Colonic mucosa (tissue), 4 donors: ENCODE data around the gene CFAP43. TPM values are rescaled to one million over a fixed set of nuclear protein-coding genes. Genes with fewer than 3 reads are reported as not detected.

ENCODE experiments used
- DNase-seq: peaks from one replicate; pipeline ENCODE4 v3.0.0-alpha.2; 2020
- H3K27ac ChIP-seq: fragments of 200-600 bp; one replicate; pipeline ENCODE4 v1.8.0; 2021
- H3K27me3 ChIP-seq: fragments of 200-600 bp; one replicate; pipeline ENCODE4 v1.8.0; 2021
- H3K36me3 ChIP-seq: fragments of 200-600 bp; one replicate; pipeline ENCODE4 v1.8.0; 2021
- H3K4me1 ChIP-seq: fragments of 200-600 bp; one replicate; pipeline ENCODE4 v1.8.0; 2021; ENCODE audit warnings: mild to moderate bottlenecking
- H3K4me3 ChIP-seq: fragments of 200-600 bp; one replicate; pipeline ENCODE4 v1.8.0; 2021
- H3K9ac ChIP-seq, 2 donors: one replicate each; pipeline ENCODE4 v1.7.0; 2013; ENCODE audit warnings: control low read depth in 2 of 2, low read depth in 2 of 2, low read length in 2 of 2
- H3K9me3 ChIP-seq: fragments of 200-600 bp; one replicate; pipeline ENCODE4 v1.8.0; 2021
- CTCF ChIP-seq: fragments of 200-600 bp; IDR thresholded peaks from one replicate; pipeline ENCODE4 v1.8.0; 2022; ENCODE audit warnings: antibody characterized with exemption, mild to moderate bottlenecking
- intact Hi-C: fragments of 100-400 bp; cut with DNase I; formaldehyde crosslinking; loops from one replicate; pipeline ENCODE4 v1.14.1; 2022
- total RNA-seq, 2 donors: library from RNA; stranded (reverse); fragmentation: NEBNext Ultra II Directional in 1 of 2; extraction: Animal tissue kit (Norgen Biotek cat#: 25700) in 1 of 2; gene quantifications; one replicate each; pipeline ENCODE4 v1.2.1, GENCODE V29; 2021
- donor health status: healthy.
- donor health status: DM: no; HTN: no; CAD: no.
- donor health status: DM: no; HTN: no; CAD: no.

The CFAP43 gene
- total RNA-seq, 2 donors from 2014 or later = 0.16 to 0.49 TPM

- DNase-seq = no peak
- TF ChIP-seq CTCF = no peak
- no peaks in the 10 kb centered on the region for H3K36me3 ChIP-seq
- intact Hi-C loops = no loop called here
- H3K27ac ChIP-seq = no peak overlapping the region
- H3K4me3 ChIP-seq = peak overlapping the region; percentile 76
- H3K9me3 ChIP-seq = no peaks in the 10 kb centered on the region
- H3K4me1 ChIP-seq = no peaks in the 10 kb centered on the region
- H3K9ac ChIP-seq = peak overlapping the region; percentile 89 to 92
- H3K27me3 ChIP-seq = no peaks in the 10 kb centered on the region
Measured at GRCh38 chr10:104267721-104268404, 35.7 kb upstream of the CFAP43 start.

- H3K27ac ChIP-seq = no peak overlapping the region
- no peaks in the 10 kb centered on the region for H3K9me3 ChIP-seq
- intact Hi-C loops = no loop called here
- no peaks in the 10 kb centered on the region for H3K4me1 ChIP-seq
- H3K36me3 ChIP-seq = peaks cover 14% of the 10 kb centered on the region
- TF ChIP-seq CTCF = no peak
- no peaks in the 10 kb centered on the region for H3K27me3 ChIP-seq
- DNase-seq = no peak
- no peak overlapping the region for H3K9ac ChIP-seq
- no peak overlapping the region for H3K4me3 ChIP-seq
Measured at GRCh38 chr10:104264783-104265182, 32.6 kb upstream of the CFAP43 start.

GRCh38 chr10:104262055-104262454 is 29.9 kb upstream of the CFAP43 start:
- no peak overlapping the region for H3K4me3 ChIP-seq
- no peak for DNase-seq
- no peaks in the 10 kb centered on the region for H3K9me3 ChIP-seq
- peaks cover 22% of the 10 kb centered on the region for H3K36me3 ChIP-seq
- H3K4me1 ChIP-seq = no peaks in the 10 kb centered on the region
- intact Hi-C loops = no loop called here
- TF ChIP-seq CTCF = no peak
- no peak overlapping the region for H3K9ac ChIP-seq
- no peaks in the 10 kb centered on the region for H3K27me3 ChIP-seq
- H3K27ac ChIP-seq = no peak overlapping the region

GRCh38 chr10:104260775-104261115 is 28.6 kb upstream of the CFAP43 start:
- Histone ChIP-seq H3K9me3 (no peaks in the 10 kb centered on the region), H3K9ac (no peak overlapping the region), H3K4me1 (no peaks in the 10 kb centered on the region), H3K4me3 (no peak overlapping the region), H3K27me3 (no peaks in the 10 kb centered on the region), H3K36me3 (peaks cover 22% of the 10 kb centered on the region), H3K27ac (peak overlapping the region; percentile 15)
- intact Hi-C loops = no loop called here
- no peak for DNase-seq
- no peak for TF ChIP-seq CTCF

GRCh38 chr10:104259999-104260774 is 28.0 kb upstream of the CFAP43 start:
- intact Hi-C loops = no loop called here
- no peaks in the 10 kb centered on the region for H3K4me1 ChIP-seq
- H3K27ac ChIP-seq = peak overlapping the region; percentile 15
- no peaks in the 10 kb centered on the region for H3K9me3 ChIP-seq
- no peaks in the 10 kb centered on the region for H3K27me3 ChIP-seq
- no peak for TF ChIP-seq CTCF
- H3K36me3 ChIP-seq = peaks cover 22% of the 10 kb centered on the region
- DNase-seq = no peak
- no peak overlapping the region for H3K4me3 ChIP-seq
- no peak overlapping the region for H3K9ac ChIP-seq
